IMR-90 (cell line): Measurements from ENCODE around the gene ZDHHC19. TPM values are rescaled to one million over a fixed set of nuclear protein-coding genes. Genes with fewer than 3 reads are reported as not detected.

Source experiments
- ATAC-seq: fragments of 200-7000 bp; cut with Tn5 transposase; 2 replicates; pipeline ENCODE4 v1.9.1; 2020; ENCODE audit warnings: low read depth, mild to moderate bottlenecking, moderate library complexity
- BruUV-seq: library from RNA; stranded (reverse); fragments of 400-500 nt; replicated peaks from 2 replicates; lab custom pipeline; 2021; lab: Mats Ljungman, UMichigan
- CTCF ChIA-PET: fragments of 300-600 bp; formaldehyde crosslinking; extraction: SDS; loops from one replicate; lab custom pipeline; 2021; ENCODE audit warnings: antibody characterized with exemption; lab: Yijun Ruan, JAX
- POLR2A ChIA-PET: fragments of 300-600 bp; sonication (Branson Sonifier 250); formaldehyde crosslinking; loops from one replicate; lab custom pipeline; 2022; ENCODE audit warnings: antibody characterized with exemption; ENCODE audit not compliant: unreplicated experiment; lab: Charles Lee
- DNase-seq: peaks from one replicate; pipeline ENCODE4 v3.0.0; 2013
- H2AFZ ChIP-seq: replicated peaks from 2 replicates; pipeline ENCODE3; 2013; ENCODE audit warnings: low read length, mild to moderate bottlenecking; ENCODE audit not compliant: poor library complexity
- H2AK5ac ChIP-seq: 2 replicates; pipeline ENCODE4 v1.6.1; 2013; ENCODE audit warnings: low read depth, low read length, inconsistent platforms
- H2AK9ac ChIP-seq: replicated peaks from 2 replicates; pipeline ENCODE3; 2013; ENCODE audit warnings: mild to moderate bottlenecking, low read depth, low read length, moderate library complexity; ENCODE audit not compliant: poor library complexity
- H2BK120ac ChIP-seq: 2 replicates; pipeline ENCODE4 v1.6.1; 2013; ENCODE audit warnings: low read depth, low read length, inconsistent platforms
- H2BK15ac ChIP-seq: 3 replicates; pipeline ENCODE4 v1.6.1; 2013; ENCODE audit warnings: low read depth, low read length, inconsistent platforms
- H2BK20ac ChIP-seq: 2 replicates; pipeline ENCODE4 v1.6.1; 2013; ENCODE audit warnings: low read depth, mild to moderate bottlenecking, inconsistent platforms, low read length, moderate library complexity
- H2BK5ac ChIP-seq: 2 replicates; pipeline ENCODE4 v1.6.1; 2013; ENCODE audit warnings: mild to moderate bottlenecking, low read depth, low read length, inconsistent platforms; ENCODE audit not compliant: poor library complexity, severe bottlenecking
- H3K14ac ChIP-seq: replicated peaks from 2 replicates; pipeline ENCODE4 v1.6.1; 2013; ENCODE audit warnings: low read depth, low read length, inconsistent platforms
- H3K18ac ChIP-seq: 2 replicates; pipeline ENCODE4 v1.6.1; 2013; ENCODE audit warnings: low read depth, low read length, control low read depth
- H3K23ac ChIP-seq: 2 replicates; pipeline ENCODE4 v1.6.1; 2013; ENCODE audit warnings: low read depth, low read length, inconsistent platforms
- H3K27ac ChIP-seq: 2 replicates; pipeline ENCODE4 v1.5.1; 2013; ENCODE audit warnings: mild to moderate bottlenecking, control low read depth, low read length; ENCODE audit not compliant: insufficient read depth
- H3K27me3 ChIP-seq: 2 replicates; pipeline ENCODE4 v1.6.1; 2013; ENCODE audit warnings: low read length; ENCODE audit not compliant: control insufficient read depth, insufficient read depth
- H3K36me3 ChIP-seq: 2 replicates; pipeline ENCODE4 v1.6.1; 2013; ENCODE audit warnings: low read length, mixed read lengths; ENCODE audit not compliant: control insufficient read depth, insufficient read depth
- H3K4ac ChIP-seq: 2 replicates; pipeline ENCODE4 v1.6.1; 2013; ENCODE audit warnings: low read depth, low read length, inconsistent platforms
- H3K4me1 ChIP-seq: 2 replicates; pipeline ENCODE4 v1.6.1; 2013; ENCODE audit warnings: low read length, mixed read lengths; ENCODE audit not compliant: control insufficient read depth, insufficient read depth
- H3K4me2 ChIP-seq: 2 replicates; pipeline ENCODE4 v1.6.1; 2013; ENCODE audit warnings: low read depth, mild to moderate bottlenecking, control low read depth, low read length, moderate library complexity
- H3K4me3 ChIP-seq: 2 replicates; pipeline ENCODE4 v1.5.1; 2013; ENCODE audit warnings: low read depth, mild to moderate bottlenecking, control low read depth, low read length, moderate library complexity; ENCODE audit not compliant: insufficient read depth
- H3K56ac ChIP-seq: 2 replicates; pipeline ENCODE4 v1.6.1; 2013; ENCODE audit warnings: low read length, inconsistent platforms; ENCODE audit not compliant: insufficient read depth; ENCODE audit errors: extremely low read depth
- H3K79me1 ChIP-seq, 2 experiments: 2 replicates each; pipeline ENCODE4 v1.6.1; 2013; ENCODE audit warnings: low read length in 2 of 2, inconsistent platforms in 1 of 2, low read depth in 1 of 2
- H3K9ac ChIP-seq: 2 replicates; pipeline ENCODE4 v1.6.1; 2013; ENCODE audit warnings: low read depth, low read length, control low read depth
- H3K9me1 ChIP-seq: 2 replicates; pipeline ENCODE4 v1.6.1; 2013; ENCODE audit warnings: low read length, inconsistent platforms; ENCODE audit not compliant: insufficient read depth
- H3K9me3 ChIP-seq: 2 replicates; pipeline ENCODE4 v1.6.1; 2013; ENCODE audit warnings: low read length; ENCODE audit not compliant: control insufficient read depth, insufficient read depth
- H4K20me1 ChIP-seq: 2 replicates; pipeline ENCODE4 v1.6.1; 2013; ENCODE audit warnings: low read length, inconsistent platforms; ENCODE audit not compliant: insufficient read depth
- H4K5ac ChIP-seq: 2 replicates; pipeline ENCODE4 v1.6.1; 2013; ENCODE audit warnings: mild to moderate bottlenecking, low read depth, low read length, control low read depth
- H4K8ac ChIP-seq, 2 experiments: 2 replicates each; pipeline ENCODE4 v1.6.1; 2013; ENCODE audit warnings: low read depth in 2 of 2, low read length in 2 of 2, control low read depth in 1 of 2, inconsistent platforms in 1 of 2
- H4K91ac ChIP-seq: 2 replicates; pipeline ENCODE4 v1.6.1; 2013; ENCODE audit warnings: low read depth, low read length, inconsistent platforms; ENCODE audit not compliant: insufficient read depth
- BHLHE40 ChIP-seq: fragments of 150-350 bp; IDR thresholded peaks from 2 replicates; pipeline ENCODE4 v1.6.1; 2016; ENCODE audit warnings: mild to moderate bottlenecking, low read depth, low read length
- CHD1 ChIP-seq: IDR thresholded peaks from 2 replicates; pipeline ENCODE4 v1.6.1; 2012; ENCODE audit warnings: low read depth, low read length, improper control_type of control experiment
- FOS ChIP-seq: fragments of 150-350 bp; IDR thresholded peaks from 2 replicates; pipeline ENCODE4 v1.6.1; 2016; ENCODE audit warnings: low read depth, low read length
- MAFK ChIP-seq: IDR thresholded peaks from 2 replicates; pipeline ENCODE4 v1.6.1; 2012; ENCODE audit warnings: low read depth, low read length, improper control_type of control experiment
- MXI1 ChIP-seq: IDR thresholded peaks from 2 replicates; pipeline ENCODE4 v1.6.1; 2012; ENCODE audit warnings: low read depth, mild to moderate bottlenecking, low read length, moderate library complexity, borderline replicate concordance
- NFE2L2 ChIP-seq: fragments of 150-350 bp; IDR thresholded peaks from 2 replicates; pipeline ENCODE4 v1.6.1; 2016; ENCODE audit warnings: low read depth, mild to moderate bottlenecking, low read length
- POLR2A ChIP-seq: IDR thresholded peaks from 2 replicates; pipeline ENCODE4 v1.6.1; 2012; ENCODE audit warnings: mild to moderate bottlenecking, low read depth, low read length
- RAD21 ChIP-seq: IDR thresholded peaks from 2 replicates; pipeline ENCODE4 v1.6.1; 2012; ENCODE audit warnings: low read length, improper control_type of control experiment
- RCOR1 ChIP-seq: IDR thresholded peaks from 2 replicates; pipeline ENCODE4 v1.6.1; 2012; ENCODE audit warnings: mild to moderate bottlenecking, low read length, improper control_type of control experiment; ENCODE audit not compliant: insufficient replicate concordance
- RFX5 ChIP-seq: IDR thresholded peaks from 2 replicates; pipeline ENCODE4 v1.8.0; 2012; ENCODE audit warnings: low read depth, mild to moderate bottlenecking, low read length, moderate library complexity
- SMC3 ChIP-seq: fragments of 150-350 bp; IDR thresholded peaks from 2 replicates; pipeline ENCODE4 v1.6.1; 2016; ENCODE audit warnings: low read depth, mild to moderate bottlenecking, antibody characterized with exemption, low read length, moderate library complexity
- WGBS, 2 experiments: methylation state at CpG; one replicate each; pipeline versions ENCODE4 v1.1.5 to v1.1.7; 2013; ENCODE audit warnings: missing lambda C conversion rate in 2 of 2; ENCODE audit not compliant: insufficient read length in 1 of 2; ENCODE audit errors: extremely low coverage in 2 of 2; 5-methylcytosine and 5-hydroxymethylcytosine counted together
- dilution Hi-C: fragments of 300-500 bp; cut with HindIII; formaldehyde crosslinking; loops from one replicate; pipeline ENCODE4 v1.14.3; 2018; ENCODE audit warnings: low sequenced_read_pairs; ENCODE audit not compliant: unreplicated experiment
- in situ Hi-C: fragments of 300-500 bp; cut with MboI; formaldehyde crosslinking; loops from 3 replicates; pipeline ENCODE4 v1.14.3; 2019; ENCODE audit warnings: low sequenced_read_pairs, inconsistent platforms, mixed read lengths
- intact Hi-C: fragments of 100-400 bp; cut with micrococcal nuclease; formaldehyde crosslinking; loops from 2 replicates; pipeline ENCODE4 v1.10.0; 2022
- polyA plus RNA-seq, 3 experiments: library from polyadenylated mRNA; depleted of rRNA; stranded (reverse); fragments of >200 nt; gene quantifications; 2 replicates each; pipeline ENCODE4 v1.2.3, GENCODE V29; 2012; ENCODE audit warnings: low replicate concordance in 1 of 3
- total RNA-seq: library from RNA; depleted of rRNA; stranded (reverse); fragments of >200 nt; gene quantifications from 2 replicates; pipeline ENCODE4 v1.2.3, GENCODE V29; 2012
- TF ChIP-seq, protein P1 (sequence below): fragments of 150-350 bp; IDR thresholded peaks from 2 replicates; pipeline ENCODE4 v1.6.1; 2016; ENCODE audit warnings: low read depth, mild to moderate bottlenecking, low read length, moderate library complexity, borderline replicate concordance
- TF ChIP-seq, protein P2 (sequence below): fragments of 150-350 bp; IDR thresholded peaks from 2 replicates; pipeline ENCODE4 v1.6.1; 2017; ENCODE audit warnings: mild to moderate bottlenecking, antibody characterized with exemption, low read length, low read depth
- TF ChIP-seq, protein P3 (sequence below): conservative IDR thresholded peaks from 2 replicates; pipeline ENCODE4 v1.5.1; 2012; ENCODE audit warnings: mild to moderate bottlenecking, low read depth, low read length, improper control_type of control experiment

The ZDHHC19 gene
- total and polyA plus RNA-seq, 2 of the 4 experiments (the other 2 are of a cell fraction), result 0.09 TPM; not detected in 1

DNA sequence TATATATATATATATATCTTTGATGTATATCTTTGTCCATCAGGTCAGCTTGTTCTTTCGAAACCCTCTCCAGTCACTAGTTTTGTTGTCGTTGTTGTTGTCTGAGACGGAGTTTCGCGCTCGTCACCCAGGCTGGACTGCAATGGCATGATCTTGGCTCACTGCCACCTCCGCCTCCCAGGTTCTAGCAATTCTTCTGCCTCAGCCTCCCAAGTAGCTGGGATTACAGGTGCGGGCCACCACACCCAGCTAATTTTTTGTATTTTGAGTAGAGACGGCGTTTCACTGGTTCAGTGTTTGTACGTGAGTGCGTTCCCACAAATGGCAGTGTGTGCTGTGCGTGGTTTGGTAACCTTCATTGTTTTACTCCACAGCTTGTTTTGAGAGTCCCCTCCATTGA is 51.7 kb downstream of the ZDHHC19 start:
- Histone ChIP-seq H3K79me1 (no peaks in the 10 kb centered on the region), H3K27ac (peak overlapping the region; percentile 45), H3K23ac (no peak overlapping the region), H3K4ac (peak overlapping the region; percentile 61), H3K9me1 (peaks cover 11% of the 10 kb centered on the region), H4K91ac (peak overlapping the region; percentile 24; the same call in 1 of the 2 replicates), H4K5ac (peak overlapping the region; percentile 21; the same call in 1 of the 2 replicates), H3K27me3 (peaks cover 5% of the 10 kb centered on the region; the same call in 1 of the 2 replicates), H3K14ac (peak overlapping the region; percentile 24; the same call in 1 of the 2 replicates), H2BK15ac (peak overlapping the region; percentile 48; the same call in 1 of the 3 replicates), H2AK5ac (peak overlapping the region; percentile 70; the same call in 1 of the 2 replicates), H2AK9ac (no peak overlapping the region), H2AFZ (peak overlapping the region; percentile 65), H3K36me3 (no peaks in the 10 kb centered on the region), H3K4me1 (peaks cover 7% of the 10 kb centered on the region), H4K8ac (peak overlapping the region; percentile 72 to 74; a peak in 3 of 4 replicates), H3K4me3 (no peak overlapping the region), H3K9me3 (no peaks in the 10 kb centered on the region), H3K18ac (peak overlapping the region; percentile 76), H4K20me1 (no peaks in the 10 kb centered on the region), H2BK120ac (peak overlapping the region; percentile 55; the same call in 1 of the 2 replicates), H3K4me2 (no peak overlapping the region), H3K9ac (no peak overlapping the region), H3K56ac (no peak overlapping the region), H2BK20ac (peak overlapping the region; percentile 63; the same call in 1 of the 2 replicates), H2BK5ac (peak overlapping the region; percentile 3)
- no peak for ATAC-seq
- BruUV-seq, result no TSS peak
- WGBS, 2 experiments, result 97% methylated on average over 6 of the region's 13 CpGs; no CpG with 5 or more reads in 1 of the 2 experiments
- no peak for DNase-seq
- ChIA-PET POLR2A (no interaction called here), CTCF (no interaction called here)
- TF ChIP-seq, protein P1, sequence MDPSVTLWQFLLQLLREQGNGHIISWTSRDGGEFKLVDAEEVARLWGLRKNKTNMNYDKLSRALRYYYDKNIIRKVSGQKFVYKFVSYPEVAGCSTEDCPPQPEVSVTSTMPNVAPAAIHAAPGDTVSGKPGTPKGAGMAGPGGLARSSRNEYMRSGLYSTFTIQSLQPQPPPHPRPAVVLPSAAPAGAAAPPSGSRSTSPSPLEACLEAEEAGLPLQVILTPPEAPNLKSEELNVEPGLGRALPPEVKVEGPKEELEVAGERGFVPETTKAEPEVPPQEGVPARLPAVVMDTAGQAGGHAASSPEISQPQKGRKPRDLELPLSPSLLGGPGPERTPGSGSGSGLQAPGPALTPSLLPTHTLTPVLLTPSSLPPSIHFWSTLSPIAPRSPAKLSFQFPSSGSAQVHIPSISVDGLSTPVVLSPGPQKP, result no peak
- TF ChIP-seq FOS, result no peak
- no peak for TF ChIP-seq BHLHE40
- no peak for TF ChIP-seq NFE2L2
- TF ChIP-seq CHD1, result no peak
- TF ChIP-seq RAD21, result no peak
- TF ChIP-seq, protein P2, sequence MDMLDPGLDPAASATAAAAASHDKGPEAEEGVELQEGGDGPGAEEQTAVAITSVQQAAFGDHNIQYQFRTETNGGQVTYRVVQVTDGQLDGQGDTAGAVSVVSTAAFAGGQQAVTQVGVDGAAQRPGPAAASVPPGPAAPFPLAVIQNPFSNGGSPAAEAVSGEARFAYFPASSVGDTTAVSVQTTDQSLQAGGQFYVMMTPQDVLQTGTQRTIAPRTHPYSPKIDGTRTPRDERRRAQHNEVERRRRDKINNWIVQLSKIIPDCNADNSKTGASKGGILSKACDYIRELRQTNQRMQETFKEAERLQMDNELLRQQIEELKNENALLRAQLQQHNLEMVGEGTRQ, result no peak
- TF ChIP-seq, protein P3, sequence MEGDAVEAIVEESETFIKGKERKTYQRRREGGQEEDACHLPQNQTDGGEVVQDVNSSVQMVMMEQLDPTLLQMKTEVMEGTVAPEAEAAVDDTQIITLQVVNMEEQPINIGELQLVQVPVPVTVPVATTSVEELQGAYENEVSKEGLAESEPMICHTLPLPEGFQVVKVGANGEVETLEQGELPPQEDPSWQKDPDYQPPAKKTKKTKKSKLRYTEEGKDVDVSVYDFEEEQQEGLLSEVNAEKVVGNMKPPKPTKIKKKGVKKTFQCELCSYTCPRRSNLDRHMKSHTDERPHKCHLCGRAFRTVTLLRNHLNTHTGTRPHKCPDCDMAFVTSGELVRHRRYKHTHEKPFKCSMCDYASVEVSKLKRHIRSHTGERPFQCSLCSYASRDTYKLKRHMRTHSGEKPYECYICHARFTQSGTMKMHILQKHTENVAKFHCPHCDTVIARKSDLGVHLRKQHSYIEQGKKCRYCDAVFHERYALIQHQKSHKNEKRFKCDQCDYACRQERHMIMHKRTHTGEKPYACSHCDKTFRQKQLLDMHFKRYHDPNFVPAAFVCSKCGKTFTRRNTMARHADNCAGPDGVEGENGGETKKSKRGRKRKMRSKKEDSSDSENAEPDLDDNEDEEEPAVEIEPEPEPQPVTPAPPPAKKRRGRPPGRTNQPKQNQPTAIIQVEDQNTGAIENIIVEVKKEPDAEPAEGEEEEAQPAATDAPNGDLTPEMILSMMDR, result no peak
- no peak for TF ChIP-seq RCOR1
- TF ChIP-seq RFX5, result no peak
- no peak for TF ChIP-seq SMC3
- TF ChIP-seq MXI1, result no peak
- TF ChIP-seq POLR2A, result no peak
- no peak for TF ChIP-seq MAFK
- intact Hi-C loops, result no loop called here
- dilution Hi-C loops, result no loop called here
- in situ Hi-C loops, result no loop called here
